Sigmoid colon (tissue), 7 donors: ENCODE results near the gene NRP1. TPM values are rescaled to one million over a fixed set of nuclear protein-coding genes. Genes with fewer than 3 reads are reported as not detected.

Experiments
- DNase-seq: peaks from one replicate; pipeline ENCODE4 v3.0.0-alpha.2; 2019
- H3K27ac ChIP-seq, 4 donors: fragments of 200-600 bp; sonication (generic); one replicate each; pipeline ENCODE4 v1.5.1; 2016 to 2019; ENCODE audit warnings: mild to moderate bottlenecking in 1 of 4
- H3K27me3 ChIP-seq, 3 donors: fragments of 200-600 bp; sonication (generic); one replicate each; pipeline ENCODE4 v1.5.1; 2019; ENCODE audit warnings: mild to moderate bottlenecking in 1 of 3
- H3K36me3 ChIP-seq, 4 donors: fragments of 200-600 bp; sonication (generic); one replicate each; pipeline ENCODE4 v1.5.1; 2016 to 2019
- H3K4me1 ChIP-seq, 4 donors: fragments of 200-600 bp; sonication (generic); one replicate each; pipeline ENCODE4 v1.5.1; 2017 to 2019
- H3K4me3 ChIP-seq, 4 donors: fragments of 200-600 bp; sonication (generic); one replicate each; pipeline ENCODE4 v1.5.1; 2017 to 2019; ENCODE audit warnings: mild to moderate bottlenecking in 2 of 4, moderate library complexity in 1 of 4
- H3K9me3 ChIP-seq, 4 donors: fragments of 200-600 bp in 3 of 4; sonication (generic) in 3 of 4; one replicate each; pipeline versions ENCODE4 v1.5.1 to v1.6.1; 2013 to 2019
- EP300 ChIP-seq, 4 donors: sonication (generic); formaldehyde crosslinking; IDR thresholded peaks; one replicate each; pipeline ENCODE4 v1.6.1; 2017; ENCODE audit warnings: antibody characterized with exemption in 4 of 4
- POLR2A ChIP-seq, 2 donors: fragments of 450-650 bp; IDR thresholded peaks; one replicate each; pipeline ENCODE4 v1.6.1; 2016; ENCODE audit warnings: antibody characterized with exemption in 2 of 2, mild to moderate bottlenecking in 2 of 2, moderate library complexity in 2 of 2
- POLR2AphosphoS5 ChIP-seq, 4 donors: sonication (generic); formaldehyde crosslinking; IDR thresholded peaks; one replicate each; pipeline ENCODE4 v1.6.1; 2017; ENCODE audit warnings: antibody characterized with exemption in 4 of 4
- WGBS, 2 donors: extraction: QIAGEN DNeasy Blood & Tissue Kit; methylation state at CpG; one replicate each; pipeline ENCODE4 v1.1.7; 2013; 5-methylcytosine and 5-hydroxymethylcytosine counted together
- intact Hi-C: fragments of 100-400 bp; cut with DNase I; formaldehyde crosslinking; loops from one replicate; pipeline ENCODE4 v1.15.1; 2023
- polyA plus RNA-seq, 3 donors: library from polyadenylated mRNA; stranded (reverse); fragments of 200-250 nt; gene quantifications; one replicate each; pipeline ENCODE4 v1.2.3, GENCODE V29; 2013
- total RNA-seq, 4 donors: library from RNA; depleted of rRNA; stranded (reverse); fragments of >200 nt; gene quantifications; one replicate each; pipeline ENCODE4 v1.1.0, GENCODE V29; 2016
- TF ChIP-seq, protein P1 (sequence below), 4 experiments: fragments of 450-650 bp in 3 of 4; fragments of 200-600 bp in 1 of 4; IDR thresholded peaks; one replicate each; pipeline ENCODE4 v1.5.1; 2016 to 2019; ENCODE audit warnings: antibody characterized with exemption in 4 of 4, mild to moderate bottlenecking in 3 of 4, moderate library complexity in 2 of 4
- donor health status: healthy with polysubstance abuse.
- donor health status: Bipolar disorder and iron deficiency.
- donor health status: healthy.

Gene NRP1
- total and polyA plus RNA-seq, 7 donors = 3.6 to 52.4 (median 44.1) TPM

DNA sequence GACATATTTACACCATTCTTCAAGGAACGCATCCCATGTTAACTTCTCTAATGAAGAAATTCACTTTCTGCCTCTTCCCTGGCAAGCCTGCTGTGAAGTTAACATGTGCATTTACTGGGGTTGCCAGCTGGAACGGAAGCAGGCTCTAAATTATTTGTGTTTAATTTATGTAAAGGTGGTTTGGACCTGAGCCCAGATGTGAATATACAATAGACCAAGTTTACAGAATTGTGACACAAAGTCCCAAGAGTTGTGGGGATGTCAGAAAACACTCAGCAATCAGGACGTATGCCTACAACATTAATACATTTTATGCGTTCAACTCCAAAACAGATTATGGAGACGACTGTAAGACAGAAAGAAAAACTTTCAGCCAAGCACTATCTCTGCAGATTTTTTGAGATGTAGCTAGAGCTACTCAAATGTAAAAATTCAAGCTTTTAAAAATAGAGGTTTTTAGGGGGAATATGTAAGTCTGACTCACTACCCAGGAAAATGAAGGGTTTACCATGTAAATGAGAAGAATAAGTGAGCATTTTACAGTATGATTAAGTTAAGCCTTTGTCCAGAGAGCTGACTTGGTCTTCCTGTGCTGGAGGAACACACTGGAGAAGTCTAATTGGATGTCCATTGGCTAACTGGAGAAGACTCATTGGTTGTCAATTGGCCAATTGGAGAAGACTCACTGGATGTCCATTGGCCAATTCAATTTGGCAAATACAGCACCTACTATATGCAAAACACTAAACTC, 19.5 kb downstream of the NRP1 start:
- 44 to 64% methylated on average over 5 of the region's 5 CpGs for WGBS, 2 donors
- Histone ChIP-seq H3K27ac (peak overlapping the region in 3 of 4 donors; percentile 20 to 59 (median 43)), H3K4me3 (no peak overlapping the region), H3K4me1 (peaks cover 0 to 32% (median 15%) of the 10 kb centered on the region in 4 donors), H3K36me3 (no peaks in the 10 kb centered on the region), H3K9me3 (no peaks in the 10 kb centered on the region), H3K27me3 (no peaks in the 10 kb centered on the region)
- DNase-seq = no peak
- intact Hi-C loops = loop anchor here (1.0 kb wide), 1 partner anchor 10 kb away; no protein-coding TSS in a partner anchor
- peak in 1 of 4 donors; percentile 39 for TF ChIP-seq POLR2AphosphoS5 (IDR thresholded peaks at IDR 0.05)
- TF ChIP-seq POLR2A (IDR thresholded peaks at IDR 0.05) = no peak
- TF ChIP-seq, protein P1, sequence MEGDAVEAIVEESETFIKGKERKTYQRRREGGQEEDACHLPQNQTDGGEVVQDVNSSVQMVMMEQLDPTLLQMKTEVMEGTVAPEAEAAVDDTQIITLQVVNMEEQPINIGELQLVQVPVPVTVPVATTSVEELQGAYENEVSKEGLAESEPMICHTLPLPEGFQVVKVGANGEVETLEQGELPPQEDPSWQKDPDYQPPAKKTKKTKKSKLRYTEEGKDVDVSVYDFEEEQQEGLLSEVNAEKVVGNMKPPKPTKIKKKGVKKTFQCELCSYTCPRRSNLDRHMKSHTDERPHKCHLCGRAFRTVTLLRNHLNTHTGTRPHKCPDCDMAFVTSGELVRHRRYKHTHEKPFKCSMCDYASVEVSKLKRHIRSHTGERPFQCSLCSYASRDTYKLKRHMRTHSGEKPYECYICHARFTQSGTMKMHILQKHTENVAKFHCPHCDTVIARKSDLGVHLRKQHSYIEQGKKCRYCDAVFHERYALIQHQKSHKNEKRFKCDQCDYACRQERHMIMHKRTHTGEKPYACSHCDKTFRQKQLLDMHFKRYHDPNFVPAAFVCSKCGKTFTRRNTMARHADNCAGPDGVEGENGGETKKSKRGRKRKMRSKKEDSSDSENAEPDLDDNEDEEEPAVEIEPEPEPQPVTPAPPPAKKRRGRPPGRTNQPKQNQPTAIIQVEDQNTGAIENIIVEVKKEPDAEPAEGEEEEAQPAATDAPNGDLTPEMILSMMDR (IDR thresholded peaks at IDR 0.05) = no peak

DNA sequence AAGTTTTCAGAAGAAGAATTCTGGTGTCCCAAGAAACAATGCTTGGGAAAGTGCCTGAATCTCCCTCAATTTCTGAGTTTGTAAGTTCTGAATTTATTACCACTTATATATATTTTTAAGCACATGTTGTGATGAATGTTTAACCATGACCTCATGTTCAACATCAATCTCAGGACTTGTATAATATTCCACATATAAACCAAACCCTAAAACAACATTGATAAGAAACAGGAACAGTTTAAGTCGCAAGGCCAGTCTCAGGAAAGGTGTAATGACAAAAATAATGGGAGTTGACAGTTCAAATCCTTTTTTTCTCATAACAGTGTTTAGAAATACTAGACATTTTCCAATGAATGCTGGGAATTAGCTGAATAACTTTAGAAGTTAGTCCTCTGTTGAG, 22.8 kb downstream of the NRP1 start:
- intact Hi-C loops = no loop called here
- H3K4me1 ChIP-seq = peaks cover 0 to 32% (median 15%) of the 10 kb centered on the region in 4 donors
- DNase-seq = no peak
- 22 to 60% methylated on average over 1 of the region's 1 CpG for WGBS, 2 donors
- no peaks in the 10 kb centered on the region for H3K27me3 ChIP-seq
- no peaks in the 10 kb centered on the region for H3K36me3 ChIP-seq
- no peaks in the 10 kb centered on the region for H3K9me3 ChIP-seq
- TF ChIP-seq POLR2A (IDR thresholded peaks at IDR 0.05) (no peak), EP300 (IDR thresholded peaks at IDR 0.05) (no peak), POLR2AphosphoS5 (IDR thresholded peaks at IDR 0.05) (no peak)
- TF ChIP-seq, protein P1 (IDR thresholded peaks at IDR 0.05) = no peak
- H3K27ac ChIP-seq = no peak overlapping the region
- H3K4me3 ChIP-seq = no peak overlapping the region

DNA sequence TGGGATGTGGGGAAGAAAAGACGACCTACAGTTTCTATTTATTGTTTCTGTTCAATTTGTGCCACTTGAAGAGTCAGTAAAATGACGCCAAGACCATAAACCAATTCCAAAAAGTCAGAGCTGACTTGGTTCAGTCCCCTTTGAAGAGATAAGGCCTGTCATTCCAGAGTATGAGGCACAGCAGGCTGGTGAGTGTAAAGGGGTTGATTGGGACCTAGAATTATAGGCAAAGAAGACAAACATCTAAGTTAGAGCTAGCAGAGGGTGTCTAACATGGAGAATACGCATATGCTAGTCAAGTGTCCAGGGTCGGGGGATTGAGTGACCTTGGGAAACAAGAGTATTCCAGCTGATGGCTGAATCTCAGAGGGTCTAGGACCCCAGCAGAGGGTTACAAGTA, 23.6 kb downstream of the NRP1 start:
- no peak for DNase-seq
- H3K36me3 ChIP-seq = no peaks in the 10 kb centered on the region
- H3K4me3 ChIP-seq = no peak overlapping the region
- peaks cover 0 to 33% (median 15%) of the 10 kb centered on the region in 4 donors for H3K4me1 ChIP-seq
- H3K27ac ChIP-seq = no peak overlapping the region
- TF ChIP-seq POLR2A (IDR thresholded peaks at IDR 0.05) = no peak
- TF ChIP-seq EP300 (IDR thresholded peaks at IDR 0.05) = no peak
- intact Hi-C loops = no loop called here
- H3K9me3 ChIP-seq = no peaks in the 10 kb centered on the region
- WGBS, 2 donors = 80 to 89% methylated on average over 4 of the region's 4 CpGs
- H3K27me3 ChIP-seq = no peaks in the 10 kb centered on the region

DNA sequence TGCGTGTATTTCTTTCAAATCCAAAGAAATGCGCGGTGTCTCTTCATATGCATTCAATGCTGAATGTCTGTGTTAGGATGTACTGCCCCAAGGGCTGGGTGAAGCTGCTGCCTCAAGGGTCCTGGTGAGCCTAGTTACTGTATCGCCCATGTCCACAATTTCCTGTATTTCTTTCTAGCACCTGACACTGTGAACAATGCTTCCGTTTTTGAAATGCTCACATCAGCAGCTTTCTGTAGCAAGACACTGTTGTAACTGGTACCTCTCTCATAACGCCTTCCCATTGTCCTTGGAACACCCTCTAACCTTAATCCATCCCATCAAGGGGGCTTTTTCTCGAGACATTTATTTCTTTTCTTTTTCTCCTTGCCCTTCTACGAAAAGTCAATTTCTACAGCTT, 25.1 kb downstream of the NRP1 start:
- H3K27me3 ChIP-seq = no peaks in the 10 kb centered on the region
- 67 to 87% methylated on average over 8 of the region's 8 CpGs for WGBS, 2 donors
- TF ChIP-seq POLR2AphosphoS5 (IDR thresholded peaks at IDR 0.05) = no peak
- TF ChIP-seq, protein P1 (IDR thresholded peaks at IDR 0.05) = no peak
- no peak for TF ChIP-seq POLR2A (IDR thresholded peaks at IDR 0.05)
- no peak for TF ChIP-seq EP300 (IDR thresholded peaks at IDR 0.05)
- H3K27ac ChIP-seq = no peak overlapping the region
- peaks cover 0 to 20% (median 8%) of the 10 kb centered on the region in 4 donors for H3K4me1 ChIP-seq
- intact Hi-C loops = no loop called here
- no peak overlapping the region for H3K4me3 ChIP-seq
- H3K9me3 ChIP-seq = no peaks in the 10 kb centered on the region
- H3K36me3 ChIP-seq = no peaks in the 10 kb centered on the region
- DNase-seq = no peak

DNA sequence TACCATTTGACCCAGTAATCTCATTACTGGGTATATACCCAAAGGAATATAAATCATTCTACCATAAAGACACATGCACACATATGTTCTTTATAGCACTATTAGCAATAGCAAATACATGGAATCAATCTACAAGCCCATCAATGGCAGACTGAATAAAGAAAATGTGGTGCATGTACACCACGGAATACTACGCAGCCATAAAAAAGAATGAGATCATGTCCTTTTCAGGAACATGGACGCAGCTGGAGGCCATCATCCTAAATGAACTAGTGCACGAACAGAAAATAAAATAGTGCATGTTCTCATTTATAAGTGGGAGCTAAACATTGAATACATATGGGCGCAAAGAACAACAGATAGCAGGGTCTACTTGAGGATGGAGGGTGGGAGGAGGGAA, 26.6 kb downstream of the NRP1 start:
- DNase-seq = no peak
- TF ChIP-seq POLR2A (IDR thresholded peaks at IDR 0.05) (no peak), POLR2AphosphoS5 (IDR thresholded peaks at IDR 0.05) (no peak), EP300 (IDR thresholded peaks at IDR 0.05) (no peak)
- TF ChIP-seq, protein P1 (IDR thresholded peaks at IDR 0.05) = no peak
- Histone ChIP-seq H3K27ac (no peak overlapping the region), H3K4me3 (no peak overlapping the region), H3K36me3 (no peaks in the 10 kb centered on the region), H3K9me3 (no peaks in the 10 kb centered on the region), H3K27me3 (no peaks in the 10 kb centered on the region), H3K4me1 (peaks cover 0 to 10% (median under 1%) of the 10 kb centered on the region in 4 donors)
- WGBS, 2 donors = 98% methylated on average over 5 of the region's 5 CpGs
- intact Hi-C loops = no loop called here
